Measurements from ENCODE around the gene ROR1.

- TF ChIP-seq CTCF (IDR thresholded peaks at IDR 0.05; ENCODE audit: borderline replicate concordance, extremely low read depth, low read length, poor library complexity, severe bottlenecking) (no peak), EZH2 (IDR thresholded peaks at IDR 0.05; ENCODE audit: borderline replicate concordance, low read depth, low read length, severe bottlenecking) (no peak)
These were observed 63.0 kb downstream of the ROR1 start for GRCh38 chr1:63836830-63837229.
